Prostate gland (tissue), 2 donors: Measurements from ENCODE around the gene USP35. TPM values are rescaled to one million over a fixed set of nuclear protein-coding genes. Genes with fewer than 3 reads are reported as not detected.

Experiments
- DNase-seq: peaks from one replicate; pipeline ENCODE4 v3.0.0-alpha.2; 2019; ENCODE audit warnings: low spot score
- H3K27ac ChIP-seq, 2 donors: fragments of 200-600 bp; sonication (generic); 2 replicates each; pipeline ENCODE4 v1.5.1; 2017 to 2019
- H3K27me3 ChIP-seq: fragments of 200-600 bp; sonication (generic); replicated peaks from 2 replicates; pipeline ENCODE4 v1.5.1; 2019; ENCODE audit not compliant: insufficient read depth
- H3K36me3 ChIP-seq, 2 donors: fragments of 200-600 bp; sonication (generic); 1 replicate in 1 of 2; 2 replicates in 1 of 2; pipeline versions ENCODE4 v1.5.1 to v1.8.1; 2017 to 2019
- H3K4me1 ChIP-seq: fragments of 200-600 bp; sonication (generic); replicated peaks from 2 replicates; pipeline ENCODE4 v1.5.1; 2019
- H3K4me3 ChIP-seq, 2 donors: fragments of 200-600 bp; sonication (generic); 2 replicates each; pipeline ENCODE4 v1.5.1; 2017 to 2019
- H3K9me3 ChIP-seq: fragments of 200-600 bp; sonication (generic); 2 replicates; pipeline ENCODE4 v1.5.1; 2017
- POLR2A ChIP-seq: fragments of 450-650 bp; IDR thresholded peaks from one replicate; pipeline ENCODE4 v1.6.1; 2016; ENCODE audit warnings: antibody characterized with exemption, mild to moderate bottlenecking
- POLR2AphosphoS5 ChIP-seq: sonication (generic); formaldehyde crosslinking; IDR thresholded peaks from one replicate; pipeline ENCODE4 v1.6.1; 2017; ENCODE audit warnings: antibody characterized with exemption
- WGBS: methylation state at CpG from one replicate; pipeline ENCODE4 v1.1.5; 2018; 5-methylcytosine and 5-hydroxymethylcytosine counted together
- intact Hi-C: fragments of 100-400 bp; cut with DNase I; formaldehyde crosslinking; loops from one replicate; pipeline ENCODE4 v1.14.2; 2022
- total RNA-seq, 2 donors: library from RNA; depleted of rRNA; stranded (reverse); fragments of >200 nt; gene quantifications; one replicate each; pipeline ENCODE4 v1.1.0, GENCODE V29; 2016
- TF ChIP-seq, protein P1 (sequence below), 4 experiments: fragments of 200-600 bp in 2 of 4; fragments of 450-650 bp in 2 of 4; sonication (generic) in 2 of 4; IDR thresholded peaks; 1 replicate in 3 of 4; 2 replicates in 1 of 4; pipeline ENCODE4 v1.5.1; 2016 to 2019; ENCODE audit warnings: antibody characterized with exemption in 4 of 4, mild to moderate bottlenecking in 2 of 4, moderate library complexity in 2 of 4

USP35 gene
- total RNA-seq, 2 donors from 2014 or later, result 3.4 to 13.6 TPM

DNA sequence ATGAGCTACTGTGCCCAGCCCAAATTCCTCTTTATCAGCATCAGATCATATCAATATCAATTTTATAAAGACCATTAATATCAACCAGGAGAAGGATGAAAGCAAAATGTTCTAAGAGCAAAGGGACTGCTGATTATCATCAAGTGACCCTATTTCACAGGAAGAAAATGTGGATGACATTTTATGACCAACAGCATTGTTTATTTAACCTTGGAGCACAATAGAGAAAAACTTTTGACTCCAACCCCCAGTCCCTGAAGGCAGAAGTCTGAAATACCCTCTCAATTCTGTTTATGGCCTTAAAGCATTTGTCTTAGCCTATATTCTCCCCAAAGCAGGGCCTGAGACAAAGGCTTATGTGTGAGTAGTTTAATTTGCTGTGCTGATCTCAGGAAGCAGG, 38.0 kb upstream of the USP35 start:
- no peaks in the 10 kb centered on the region for H3K36me3 ChIP-seq
- no peaks in the 10 kb centered on the region for H3K27me3 ChIP-seq
- H3K4me3 ChIP-seq, result no peak overlapping the region
- TF ChIP-seq POLR2AphosphoS5, result no peak
- TF ChIP-seq, protein P1, sequence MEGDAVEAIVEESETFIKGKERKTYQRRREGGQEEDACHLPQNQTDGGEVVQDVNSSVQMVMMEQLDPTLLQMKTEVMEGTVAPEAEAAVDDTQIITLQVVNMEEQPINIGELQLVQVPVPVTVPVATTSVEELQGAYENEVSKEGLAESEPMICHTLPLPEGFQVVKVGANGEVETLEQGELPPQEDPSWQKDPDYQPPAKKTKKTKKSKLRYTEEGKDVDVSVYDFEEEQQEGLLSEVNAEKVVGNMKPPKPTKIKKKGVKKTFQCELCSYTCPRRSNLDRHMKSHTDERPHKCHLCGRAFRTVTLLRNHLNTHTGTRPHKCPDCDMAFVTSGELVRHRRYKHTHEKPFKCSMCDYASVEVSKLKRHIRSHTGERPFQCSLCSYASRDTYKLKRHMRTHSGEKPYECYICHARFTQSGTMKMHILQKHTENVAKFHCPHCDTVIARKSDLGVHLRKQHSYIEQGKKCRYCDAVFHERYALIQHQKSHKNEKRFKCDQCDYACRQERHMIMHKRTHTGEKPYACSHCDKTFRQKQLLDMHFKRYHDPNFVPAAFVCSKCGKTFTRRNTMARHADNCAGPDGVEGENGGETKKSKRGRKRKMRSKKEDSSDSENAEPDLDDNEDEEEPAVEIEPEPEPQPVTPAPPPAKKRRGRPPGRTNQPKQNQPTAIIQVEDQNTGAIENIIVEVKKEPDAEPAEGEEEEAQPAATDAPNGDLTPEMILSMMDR (IDR thresholded peaks at IDR 0.05), result no peak
- no peak for TF ChIP-seq POLR2A
- H3K4me1 ChIP-seq, result no peaks in the 10 kb centered on the region
- no peak for DNase-seq
- H3K9me3 ChIP-seq, result no peaks in the 10 kb centered on the region
- intact Hi-C loops, result loop anchor here (5.0 kb wide), 1 partner anchor 272 kb away; no protein-coding TSS in a partner anchor
- H3K27ac ChIP-seq, result no peak overlapping the region

DNA sequence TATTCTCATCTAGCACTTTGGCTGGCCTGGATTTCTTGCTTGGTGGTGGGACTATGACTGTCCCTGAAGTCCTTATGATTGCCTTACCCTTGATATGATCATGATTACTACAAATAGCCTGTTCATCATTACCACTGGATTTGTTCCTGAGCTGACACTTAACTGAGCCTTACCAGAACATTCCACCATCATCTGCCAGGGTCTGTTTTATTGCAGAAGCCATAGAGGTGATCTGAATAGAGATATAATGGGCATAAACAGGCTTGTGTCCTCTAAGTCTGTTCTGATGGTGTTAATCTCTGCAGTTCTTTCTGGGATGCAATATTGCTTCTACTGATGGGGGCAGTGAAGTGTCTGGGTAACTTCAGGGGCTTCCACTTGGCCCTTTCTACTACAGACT, 36.9 kb upstream of the USP35 start:
- TF ChIP-seq, protein P1 (IDR thresholded peaks at IDR 0.05), result no peak
- no peak for TF ChIP-seq POLR2A
- no peak for TF ChIP-seq POLR2AphosphoS5
- intact Hi-C loops, result loop anchor here (5.0 kb wide), 1 partner anchor 270 kb away; no protein-coding TSS in a partner anchor

DNA sequence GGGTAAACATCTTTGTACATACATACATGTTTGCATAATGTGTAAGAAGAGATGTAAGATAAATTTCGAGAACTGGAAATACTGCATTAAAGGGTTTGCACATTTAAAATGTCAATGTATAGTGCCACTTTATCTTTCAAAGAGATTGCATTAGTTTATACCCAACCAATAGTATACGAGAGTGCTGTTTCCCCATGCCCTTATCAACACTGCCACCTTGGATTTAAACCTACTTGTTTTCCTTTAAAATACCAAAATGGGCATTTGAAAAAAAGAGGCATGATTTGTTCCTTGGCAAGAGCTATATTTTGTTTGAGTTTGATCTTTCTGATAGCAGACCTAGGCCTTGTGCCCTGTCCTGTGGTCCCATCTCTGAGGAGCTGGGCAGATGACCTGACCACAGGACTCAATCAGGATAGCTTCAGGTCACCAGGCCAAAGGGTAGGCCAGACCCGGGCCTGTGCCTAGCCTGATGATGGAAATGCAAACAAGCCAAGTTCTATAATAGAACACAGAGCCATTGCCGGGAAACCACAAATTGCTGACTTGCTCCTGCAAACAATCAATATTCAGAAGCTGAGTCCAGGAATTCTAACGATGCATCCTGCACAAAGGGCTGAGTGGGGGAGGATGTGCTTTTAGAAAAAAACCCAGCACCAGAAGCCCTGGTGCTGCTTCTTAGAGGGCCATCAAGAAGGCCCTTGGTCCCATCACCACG, 32.4 kb upstream of the USP35 start:
- no peaks in the 10 kb centered on the region for H3K9me3 ChIP-seq
- 55% methylated on average over 6 of the region's 6 CpGs for WGBS
- TF ChIP-seq, protein P1 (IDR thresholded peaks at IDR 0.05), result no peak
- TF ChIP-seq POLR2AphosphoS5 (no peak), POLR2A (no peak)
- intact Hi-C loops, result no loop called here
- no peaks in the 10 kb centered on the region for H3K4me1 ChIP-seq
- DNase-seq, result no peak
- no peaks in the 10 kb centered on the region for H3K27me3 ChIP-seq
- H3K36me3 ChIP-seq, result no peaks in the 10 kb centered on the region
- H3K27ac ChIP-seq, result no peak overlapping the region
- no peak overlapping the region for H3K4me3 ChIP-seq

More for the DNA sequence above, 36.9 kb upstream of the USP35 start:
- Histone ChIP-seq H3K4me3 (no peak overlapping the region), H3K27ac (no peak overlapping the region), H3K36me3 (no peaks in the 10 kb centered on the region), H3K9me3 (no peaks in the 10 kb centered on the region), H3K27me3 (no peaks in the 10 kb centered on the region), H3K4me1 (no peaks in the 10 kb centered on the region)
- DNase-seq, result no peak

DNA sequence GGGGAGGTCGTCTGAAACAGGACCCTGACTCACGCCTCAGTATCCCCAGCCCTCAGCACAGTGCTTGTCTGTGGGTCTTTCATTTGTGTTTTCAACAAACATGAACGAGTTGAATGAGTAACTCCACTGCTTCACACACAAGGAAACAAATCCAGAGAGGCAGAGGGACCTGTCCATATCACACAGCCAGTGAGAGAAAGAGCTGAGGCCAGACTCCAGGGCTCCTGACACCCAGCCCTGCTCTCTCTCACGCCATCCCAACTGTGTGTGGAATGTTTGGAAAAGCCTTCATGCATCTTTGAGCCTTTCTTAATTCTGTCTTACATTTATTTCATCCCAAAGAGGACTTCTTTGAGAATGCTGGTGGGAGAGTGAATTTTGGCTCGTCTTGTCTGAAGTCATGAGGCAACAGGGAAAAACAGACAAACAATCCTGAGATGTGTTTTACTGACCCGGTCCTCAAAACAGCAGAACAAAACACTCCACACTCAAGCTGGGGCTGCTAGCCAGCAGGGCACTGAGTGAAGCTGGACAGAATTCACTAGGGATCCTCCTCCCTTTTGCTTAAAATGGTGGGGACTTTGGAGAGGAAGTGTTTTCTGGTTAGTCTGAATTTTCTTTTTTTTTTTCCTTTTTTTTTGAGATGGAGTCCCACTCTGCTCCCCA, 29.6 kb upstream of the USP35 start:
- Histone ChIP-seq H3K27me3 (no peaks in the 10 kb centered on the region), H3K9me3 (no peaks in the 10 kb centered on the region), H3K27ac (no peak overlapping the region), H3K4me1 (no peaks in the 10 kb centered on the region), H3K4me3 (no peak overlapping the region), H3K36me3 (no peaks in the 10 kb centered on the region)
- intact Hi-C loops, result no loop called here
- 53% methylated on average over 6 of the region's 6 CpGs for WGBS
- TF ChIP-seq POLR2AphosphoS5 (no peak), POLR2A (no peak)
- TF ChIP-seq, protein P1 (IDR thresholded peaks at IDR 0.05), result no peak
- no peak for DNase-seq

DNA sequence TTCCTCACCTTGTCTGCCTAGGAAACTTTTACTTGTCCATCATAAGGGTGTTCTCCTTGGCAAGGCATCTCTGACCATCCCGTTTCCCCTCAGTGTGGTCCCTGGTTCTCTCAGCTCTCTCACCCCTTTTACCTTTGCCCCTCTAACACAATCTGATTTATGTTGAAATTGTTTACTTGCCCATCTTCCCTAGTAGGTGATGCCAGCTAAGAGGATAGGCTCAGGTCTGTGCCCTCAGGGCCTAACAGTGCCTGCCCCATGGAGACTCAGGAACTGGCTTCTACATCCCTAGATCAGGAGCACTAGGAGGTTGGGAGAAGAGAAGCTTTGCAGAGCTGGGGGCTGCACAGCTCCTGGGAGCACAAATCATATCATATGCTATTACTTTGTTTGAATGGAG, 28.2 kb upstream of the USP35 start:
- Histone ChIP-seq H3K4me1 (no peaks in the 10 kb centered on the region), H3K9me3 (no peaks in the 10 kb centered on the region), H3K4me3 (no peak overlapping the region), H3K27ac (no peak overlapping the region), H3K27me3 (no peaks in the 10 kb centered on the region), H3K36me3 (no peaks in the 10 kb centered on the region)
- intact Hi-C loops, result no loop called here
- WGBS, result 94% methylated on average over 1 of the region's 1 CpG
- TF ChIP-seq POLR2A (no peak), POLR2AphosphoS5 (no peak)
- TF ChIP-seq, protein P1 (IDR thresholded peaks at IDR 0.05), result no peak
- no peak for DNase-seq
